Measurements from ENCODE around the gene MAP9. TPM values are rescaled to one million over a fixed set of nuclear protein-coding genes. Genes with fewer than 3 reads are reported as not detected.
"Not testable (repeated sequence)": the region's sequence is repeated elsewhere in the genome, so short reads cannot be mapped to it uniquely, and the experiment has no call there.

The MAP9 gene
- 36.7 TPM for total RNA-seq

DNA sequence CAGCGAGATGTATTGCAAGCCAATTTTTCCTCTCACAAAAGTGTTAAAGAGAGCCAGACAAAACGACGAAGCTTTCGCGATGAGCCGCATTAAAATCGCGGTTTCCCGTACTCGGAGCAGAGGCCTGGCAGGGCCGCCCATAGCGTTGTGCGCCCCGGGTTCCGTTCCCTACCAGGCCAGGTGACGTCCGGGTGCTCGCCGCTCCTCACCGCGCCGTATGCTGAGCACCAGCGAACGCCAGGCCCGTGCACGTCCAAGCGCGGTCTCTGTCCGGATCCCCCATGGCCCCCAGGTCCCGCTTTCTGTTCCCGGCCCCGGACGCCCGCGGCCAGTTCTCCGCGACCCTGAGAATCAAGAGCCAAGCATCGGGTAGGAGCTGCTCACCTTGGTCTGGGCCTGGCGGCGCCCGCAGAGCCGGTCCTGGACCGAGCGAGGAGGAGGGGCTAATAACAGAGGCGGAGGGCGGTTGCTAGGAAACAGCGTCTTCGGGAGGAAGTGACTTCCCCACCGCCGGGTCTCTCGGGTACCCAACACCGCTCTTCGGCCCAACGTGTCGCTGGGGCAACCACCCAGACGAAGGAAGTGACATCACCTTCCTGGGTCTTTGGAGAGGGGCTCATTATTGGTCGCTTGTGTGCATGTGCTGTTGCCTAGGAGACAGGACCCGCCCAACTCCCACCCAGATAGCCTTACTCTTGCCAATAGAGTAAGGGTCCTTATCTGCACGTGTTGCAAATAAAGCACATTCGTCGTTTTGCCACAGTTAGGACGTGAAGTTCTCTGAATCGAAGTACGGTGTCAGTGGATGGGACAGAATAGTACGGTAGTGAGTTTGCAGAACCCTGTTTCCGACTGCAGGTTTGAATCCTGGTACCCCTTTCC is at the start of gene MAP9:
Gene MAP9 (minus strand): TSS at position 579 of the 882 bp plus-strand sequence. CDS start 1,115 bp downstream, outside the sequence.
- no peak for FAIRE-seq
- DNase-seq (ENCODE audit: low spot score in 2 of 2), result peak; percentile 70 to 79

- DNase-seq (ENCODE audit: low spot score in 2 of 2); FAIRE-seq: not testable (repeated sequence)
These were observed 48.0 kb upstream of the MAP9 start for GRCh38 chr4:155424778-155425177.

DNA sequence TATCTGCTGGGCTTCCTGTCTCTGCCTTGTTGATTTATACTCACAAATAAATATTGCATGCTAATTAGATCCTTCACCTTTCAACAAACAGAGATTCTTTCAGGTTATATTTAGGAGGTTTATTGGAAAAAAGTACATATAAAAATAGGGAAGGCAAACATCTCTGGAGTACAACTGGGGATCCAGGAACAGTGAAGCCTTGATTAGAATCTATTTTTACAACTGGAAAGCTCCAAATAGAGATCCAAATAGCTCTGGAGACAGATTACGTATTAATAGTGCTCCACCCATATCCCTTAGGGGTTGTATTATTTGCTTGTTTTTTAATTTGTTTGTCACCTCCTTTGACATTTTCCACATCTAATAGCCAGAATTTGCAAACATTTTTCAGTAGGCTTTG is 46.9 kb upstream of the MAP9 start:
- no peak for DNase-seq (ENCODE audit: low spot score in 2 of 2)
- FAIRE-seq, result no peak

DNA sequence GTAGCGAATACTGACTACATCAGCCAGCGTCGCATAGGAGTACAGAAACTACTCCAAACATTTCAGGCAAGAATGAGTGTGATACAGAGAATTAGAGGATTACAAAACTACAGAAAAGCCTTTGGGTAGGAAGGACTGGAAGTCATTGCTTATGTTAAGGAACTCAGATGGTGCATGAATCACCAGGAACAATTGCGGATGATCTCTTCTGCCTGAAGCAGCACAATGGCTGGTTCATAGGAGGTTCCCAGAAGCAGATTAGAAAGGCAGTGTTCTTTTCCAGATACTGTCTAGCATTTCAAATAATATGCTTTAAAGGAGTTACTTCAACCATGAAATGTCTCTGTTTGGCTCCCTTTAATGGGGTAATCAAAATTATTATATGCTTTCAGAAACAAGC is 42.5 kb upstream of the MAP9 start:
- DNase-seq (ENCODE audit: low spot score in 2 of 2), result no peak
- FAIRE-seq, result no peak

DNA sequence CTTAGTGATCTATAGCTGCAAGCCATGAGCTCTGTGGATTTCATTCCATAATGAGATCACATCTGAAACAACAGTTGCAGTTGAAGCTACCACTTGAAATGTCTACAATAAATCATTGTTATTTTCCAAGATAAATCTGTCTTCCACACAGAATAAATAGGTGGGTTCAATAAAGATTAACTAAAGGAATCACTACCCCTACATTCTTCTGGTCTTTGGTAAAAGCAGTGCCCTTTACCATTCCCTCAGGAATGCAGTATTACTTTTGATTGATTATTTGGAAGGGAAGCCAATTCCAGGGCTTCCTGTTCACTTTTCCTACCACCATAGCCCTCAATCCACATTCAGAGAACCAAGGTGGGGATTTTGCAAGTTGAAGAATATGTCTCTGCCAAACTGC is 38.9 kb upstream of the MAP9 start:
- DNase-seq (ENCODE audit: low spot score in 2 of 2), result no peak
- FAIRE-seq, result no peak

- no peak for DNase-seq (ENCODE audit: low spot score in 2 of 2)
These were observed 36.7 kb upstream of the MAP9 start for GRCh38 chr4:155413451-155413850.

GRCh38 chr4:155411546-155411945 is 34.8 kb upstream of the MAP9 start:
- no peak for FAIRE-seq
- DNase-seq (ENCODE audit: low spot score in 2 of 2), result no peak

More at GRCh38 chr4:155413451-155413850, 36.7 kb upstream of the MAP9 start:
- no peak for FAIRE-seq

DNA sequence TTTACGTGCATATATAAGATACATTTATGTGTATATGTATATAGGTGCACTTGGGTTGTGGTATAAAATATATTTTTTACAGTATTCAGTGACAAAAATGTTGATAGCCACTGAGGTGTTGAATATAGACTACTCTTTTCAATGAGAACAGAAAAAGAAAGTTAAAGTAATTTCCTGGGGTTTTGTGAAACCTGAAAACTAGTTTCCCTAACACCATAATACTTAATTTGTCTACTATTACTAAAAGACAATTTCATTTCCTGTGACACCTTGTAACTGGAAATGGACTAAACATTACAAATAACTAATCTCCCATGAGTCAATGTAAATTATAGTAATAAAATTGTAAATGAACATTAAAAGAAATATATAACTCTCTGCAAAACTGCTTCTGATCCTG is 32.0 kb upstream of the MAP9 start:
- DNase-seq (ENCODE audit: low spot score in 2 of 2) (no peak), FAIRE-seq (no peak)

GRCh38 chr4:155407480-155407879 is 30.7 kb upstream of the MAP9 start:
- FAIRE-seq, result no peak
- DNase-seq (ENCODE audit: low spot score in 2 of 2), result no peak

DNA sequence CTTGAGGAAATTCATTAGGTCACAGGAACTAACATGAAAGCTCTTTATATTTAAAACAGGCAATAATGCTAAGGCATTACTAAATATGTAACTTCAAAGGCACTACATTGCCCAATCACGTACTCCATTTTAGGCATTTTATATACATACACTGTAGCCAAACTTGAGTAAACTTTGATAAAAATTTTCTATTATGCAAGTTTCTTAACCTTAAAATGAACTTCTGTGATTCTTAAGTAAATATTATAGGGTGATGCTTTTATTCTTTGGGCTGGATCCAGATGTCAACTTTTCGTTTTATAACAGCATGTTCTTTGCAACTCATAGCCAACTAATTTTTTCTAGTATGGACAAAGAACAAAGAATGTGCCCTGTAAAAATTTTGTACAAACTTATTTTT is 28.3 kb upstream of the MAP9 start:
- FAIRE-seq (no peak), DNase-seq (ENCODE audit: low spot score in 2 of 2) (no peak)

DNA sequence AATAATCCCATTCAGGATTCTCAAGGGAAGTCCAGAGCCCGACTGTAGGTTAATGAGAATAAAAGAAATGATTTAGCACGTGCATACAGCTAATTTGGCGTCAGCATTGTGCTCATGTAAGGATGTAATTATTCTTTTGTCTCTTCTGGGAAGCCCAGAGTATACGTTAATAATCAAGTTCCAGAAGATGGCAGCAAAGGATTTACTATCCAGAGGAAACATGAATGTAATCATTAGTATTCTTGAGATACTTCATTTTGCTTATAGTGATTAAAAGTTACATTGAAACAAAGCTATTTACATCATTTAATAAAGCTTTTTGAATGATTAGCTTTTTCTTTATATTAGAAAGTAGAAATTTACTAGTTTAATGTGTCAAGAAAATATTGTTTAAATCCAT is 27.1 kb upstream of the MAP9 start:
- FAIRE-seq (peak; percentile 56), DNase-seq (ENCODE audit: low spot score in 2 of 2) (peak in 1 of 2 donors; percentile 35)

GRCh38 chr4:155402941-155403340 is 26.2 kb upstream of the MAP9 start:
- no peak for FAIRE-seq

DNA sequence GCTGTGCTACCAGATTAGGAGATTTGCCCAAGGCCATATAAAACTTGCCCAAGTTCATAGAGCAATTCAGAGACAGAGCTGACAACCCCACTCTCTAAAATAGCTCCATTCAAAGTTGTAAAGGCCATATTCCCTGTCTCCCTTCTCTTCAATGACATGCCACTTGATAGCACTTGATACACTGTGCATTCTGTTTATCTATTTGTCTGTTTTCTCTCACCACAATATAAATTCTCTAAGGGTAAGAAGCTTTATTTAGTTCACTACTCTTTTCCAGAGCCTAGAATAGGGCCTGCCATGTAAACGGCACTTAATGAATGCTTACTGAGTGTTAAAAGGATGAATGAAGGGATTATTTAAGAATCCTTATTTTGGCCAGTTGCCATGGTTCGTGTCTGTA is 24.1 kb upstream of the MAP9 start:
- FAIRE-seq (no peak), DNase-seq (ENCODE audit: low spot score in 2 of 2) (no peak)

More at GRCh38 chr4:155402941-155403340, 26.2 kb upstream of the MAP9 start:
- DNase-seq (ENCODE audit: low spot score in 2 of 2), result no peak

DNA sequence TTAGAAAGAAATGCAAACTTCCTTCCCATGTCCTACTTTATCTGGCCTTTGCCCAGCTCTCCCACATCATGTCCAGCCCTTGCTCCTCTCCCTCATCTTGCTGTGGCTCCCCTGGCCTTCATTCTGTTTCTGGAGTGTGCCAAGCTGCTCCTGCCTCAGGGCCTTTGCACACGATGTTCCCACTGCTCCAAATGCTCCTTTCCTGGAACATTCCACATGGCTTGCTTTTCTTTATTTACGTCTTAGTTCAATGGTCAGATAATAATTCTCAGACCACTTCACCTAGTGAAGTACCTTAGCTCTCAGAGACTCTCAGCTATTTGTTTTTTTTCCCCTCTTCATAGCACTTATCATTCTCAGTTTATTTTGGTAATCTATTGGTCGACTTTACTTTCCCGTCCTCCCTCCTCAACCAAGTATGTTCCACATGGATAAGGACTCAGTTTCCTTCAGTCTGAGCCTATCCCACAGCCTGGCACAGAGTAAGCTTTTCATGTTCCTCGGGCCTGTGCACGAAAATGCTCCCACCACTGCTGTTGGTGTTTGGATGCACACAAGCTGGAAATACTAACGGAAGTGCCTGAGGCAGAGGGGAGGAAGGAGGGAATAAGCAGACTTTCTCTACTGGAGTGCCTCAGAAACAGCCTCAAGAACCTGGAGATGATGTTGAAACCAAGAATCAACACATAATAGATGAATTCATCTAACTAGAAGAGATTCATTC is 23.4 kb upstream of the MAP9 start:
- DNase-seq (ENCODE audit: low spot score in 2 of 2), result no peak
- no peak for FAIRE-seq

- no peak for FAIRE-seq
- DNase-seq (ENCODE audit: low spot score in 2 of 2), result no peak
These were observed 15.9 kb upstream of the MAP9 start for GRCh38 chr4:155392481-155393184.

GRCh38 chr4:155391932-155392331 is 15.2 kb upstream of the MAP9 start:
- no peak for FAIRE-seq
- no peak for DNase-seq (ENCODE audit: low spot score in 2 of 2)

- DNase-seq (ENCODE audit: low spot score in 2 of 2) (no peak), FAIRE-seq (no peak)
These were observed 11.4 kb upstream of the MAP9 start for GRCh38 chr4:155388162-155388561.

DNA sequence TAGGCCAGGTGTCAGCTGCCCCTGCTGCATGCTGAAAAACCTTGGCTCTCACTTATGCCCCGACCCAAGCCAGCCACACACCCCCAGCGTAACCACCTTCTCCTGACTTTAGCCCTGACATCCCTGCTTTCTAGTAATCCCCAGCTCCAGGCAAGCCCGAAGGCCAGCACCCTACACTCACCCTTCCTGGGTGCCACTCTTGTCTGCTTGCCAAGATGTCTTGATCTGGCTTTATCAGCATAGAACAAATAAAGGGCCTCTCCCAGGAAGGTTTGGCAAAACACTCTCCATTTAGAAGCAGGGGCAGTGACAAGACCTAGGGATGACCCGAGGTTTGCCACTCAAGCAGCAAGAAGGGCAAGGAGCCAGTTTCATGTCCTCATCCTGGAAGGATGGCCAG is 6.8 kb upstream of the MAP9 start:
- FAIRE-seq, result no peak

GRCh38 chr4:155377276-155377675 is 511 bp upstream of the MAP9 start:
- FAIRE-seq (no peak), DNase-seq (ENCODE audit: low spot score in 2 of 2) (no peak)

More for the DNA sequence above, 6.8 kb upstream of the MAP9 start:
- no peak for DNase-seq (ENCODE audit: low spot score in 2 of 2)

DNA sequence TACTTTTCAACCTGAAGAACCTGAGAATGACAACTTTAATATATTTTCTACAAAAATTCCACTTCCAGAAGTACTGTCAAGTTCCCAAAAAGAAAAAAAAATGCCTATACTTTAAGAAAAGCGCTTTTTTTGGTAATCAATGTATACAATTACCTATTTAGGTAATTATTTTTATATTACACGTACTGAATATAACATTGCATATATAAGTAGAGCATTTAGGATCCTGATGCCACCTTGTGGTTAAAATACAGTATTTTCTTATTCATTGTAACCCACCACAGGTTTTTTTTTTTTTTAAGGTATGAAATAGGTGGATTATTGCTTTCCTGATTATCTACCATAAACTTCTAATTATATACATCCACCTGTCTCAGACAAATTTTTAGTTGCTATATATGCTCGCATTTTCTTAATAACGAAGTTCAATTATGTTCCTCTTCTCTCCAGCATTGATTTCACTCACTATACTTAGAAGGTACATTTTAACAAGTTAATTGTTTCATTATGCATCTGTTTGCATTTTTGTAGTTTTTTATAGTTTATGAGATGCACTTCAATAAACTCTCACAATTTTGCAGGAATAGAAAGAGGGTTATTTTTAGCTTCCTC is 5.2 kb downstream of the MAP9 start:
- FAIRE-seq (no peak), DNase-seq (ENCODE audit: low spot score in 2 of 2) (no peak)

DNA sequence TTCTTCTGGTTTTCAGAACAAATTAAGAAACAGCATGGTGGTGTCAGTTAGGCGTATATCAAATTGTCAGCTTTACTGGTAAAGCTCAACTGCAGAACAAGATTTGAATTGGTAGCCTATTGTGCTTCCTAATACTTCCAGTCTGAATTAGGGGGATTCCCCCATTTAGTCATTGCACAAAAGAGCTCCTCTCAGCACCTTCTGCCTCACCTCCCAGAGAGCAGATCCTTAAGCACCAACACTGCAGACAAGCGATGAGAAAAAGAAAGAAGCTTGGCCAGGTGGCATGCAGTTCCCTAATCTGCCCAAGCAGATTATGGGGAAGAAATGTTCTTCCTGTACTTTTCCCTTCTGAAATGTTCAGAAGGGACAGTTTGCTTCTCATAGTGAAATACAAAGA is 9.2 kb downstream of the MAP9 start:
- FAIRE-seq (no peak), DNase-seq (ENCODE audit: low spot score in 2 of 2) (no peak)
